DMS153 treated with DMSO at 0.1 percent for 48 hours (cell line): ENCODE data around the gene TMPRSS2.

Experiments
- DNase-seq: peaks from one replicate; lab custom pipeline; 2025; ENCODE audit not compliant: unreplicated experiment; lab: John Stamatoyannopoulos, UW

The TMPRSS2 gene

DNA sequence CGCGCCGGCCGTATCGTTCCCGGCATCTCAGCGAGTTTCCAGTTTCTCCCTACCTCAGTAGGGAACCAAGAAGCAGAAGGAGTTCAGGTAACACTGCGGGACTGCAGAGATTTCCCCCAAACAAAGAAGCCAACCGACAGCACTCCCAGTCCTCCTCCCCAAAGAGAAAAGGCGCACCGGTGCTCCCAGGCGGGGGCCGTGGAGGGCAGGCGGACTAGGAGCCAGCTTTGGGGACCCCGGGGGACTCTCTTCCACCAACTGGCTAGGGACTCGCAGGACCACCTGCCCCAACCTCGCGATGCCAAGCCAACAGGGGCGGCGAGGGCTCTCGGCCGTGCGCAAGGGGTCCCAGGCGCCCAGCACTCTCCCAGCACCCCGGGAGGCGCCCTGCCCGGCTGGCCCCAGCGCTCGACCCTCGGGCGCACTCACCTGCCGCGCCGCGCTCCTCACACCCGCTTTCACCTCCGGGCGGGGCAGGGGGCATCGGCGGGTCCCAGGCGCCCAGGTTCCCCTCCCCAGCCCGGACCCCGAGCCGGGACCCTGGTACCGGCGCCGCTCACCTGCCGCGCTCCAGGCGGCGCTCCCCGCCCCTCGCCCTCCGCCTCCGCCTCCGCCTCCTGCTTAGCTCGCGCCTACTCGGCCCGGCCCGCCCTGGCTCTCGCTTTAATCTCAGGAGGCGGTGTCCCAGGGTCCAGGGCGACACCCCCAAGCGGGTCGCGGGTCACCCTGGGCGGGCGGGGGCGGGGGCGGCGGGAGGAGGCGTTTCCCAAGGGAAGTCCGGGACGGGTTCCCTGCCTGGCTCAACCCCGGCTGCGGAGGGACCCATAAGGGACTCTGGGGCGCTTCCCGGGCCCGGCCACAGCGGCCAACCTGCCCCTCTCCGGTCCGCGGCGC, at the start of gene TMPRSS2:
TMPRSS2 (minus strand) TSS at position 638 of the 894 bp plus-strand sequence. CDS start 10,025 bp downstream, outside the sequence.
- DNase-seq = no peak

DNA sequence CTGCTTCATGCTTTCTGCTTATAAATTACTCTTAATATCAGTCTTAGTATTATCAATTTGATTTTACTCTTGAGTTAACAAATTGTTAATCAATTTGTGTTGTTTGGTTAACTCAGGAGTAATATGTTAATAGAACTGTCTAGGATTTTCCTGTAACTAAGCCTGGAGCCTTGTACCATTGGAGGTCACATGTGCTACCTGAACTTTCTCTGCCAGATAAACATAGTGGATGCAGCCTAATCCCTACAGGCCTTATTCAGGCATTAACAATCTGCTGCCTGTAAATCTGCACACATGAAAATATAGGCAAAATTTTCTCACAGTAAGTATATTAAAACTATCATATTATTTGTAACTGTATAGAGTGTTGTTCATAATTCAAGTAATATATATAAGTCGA, 47.1 kb upstream of the TMPRSS2 start:
- no peak for DNase-seq

DNA sequence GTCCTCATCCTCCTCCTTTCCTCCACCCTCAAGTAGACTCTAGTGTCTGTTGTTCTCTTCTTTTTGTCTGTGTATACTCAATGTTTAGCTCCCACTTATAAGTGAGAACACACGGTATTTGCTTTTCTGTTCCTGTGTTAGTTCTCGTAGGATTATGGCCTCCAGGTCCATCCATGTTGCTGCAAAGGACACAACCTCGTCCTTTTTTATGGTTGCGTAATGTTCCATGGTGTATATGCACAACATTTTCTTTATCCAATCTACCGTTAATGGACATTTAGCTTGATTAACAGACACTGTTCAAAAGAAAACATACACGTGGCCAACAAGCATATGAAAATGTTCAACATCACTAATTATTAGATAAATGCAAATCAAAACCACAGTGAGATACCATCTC, 44.3 kb upstream of the TMPRSS2 start:
- no peak for DNase-seq

DNA sequence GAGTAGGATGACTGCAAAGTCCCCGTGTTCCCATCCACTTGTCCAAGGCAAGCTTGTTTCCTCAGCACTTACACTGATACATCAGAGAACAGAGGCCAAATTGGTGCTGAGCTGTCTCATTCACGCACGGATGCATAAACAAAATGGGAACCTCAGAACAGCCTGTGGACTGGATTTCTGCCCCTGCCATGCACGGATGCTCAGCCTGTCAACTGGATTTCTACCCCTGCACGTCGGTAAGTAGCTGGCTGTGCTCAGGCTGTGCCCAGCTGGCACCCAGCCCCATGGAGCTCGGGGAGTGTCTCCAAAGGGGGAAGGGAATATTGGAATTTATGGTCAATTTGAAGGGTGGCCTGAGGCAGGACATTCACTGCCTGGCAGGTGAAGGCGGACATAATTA, 40.8 kb upstream of the TMPRSS2 start:
- DNase-seq = no peak

DNA sequence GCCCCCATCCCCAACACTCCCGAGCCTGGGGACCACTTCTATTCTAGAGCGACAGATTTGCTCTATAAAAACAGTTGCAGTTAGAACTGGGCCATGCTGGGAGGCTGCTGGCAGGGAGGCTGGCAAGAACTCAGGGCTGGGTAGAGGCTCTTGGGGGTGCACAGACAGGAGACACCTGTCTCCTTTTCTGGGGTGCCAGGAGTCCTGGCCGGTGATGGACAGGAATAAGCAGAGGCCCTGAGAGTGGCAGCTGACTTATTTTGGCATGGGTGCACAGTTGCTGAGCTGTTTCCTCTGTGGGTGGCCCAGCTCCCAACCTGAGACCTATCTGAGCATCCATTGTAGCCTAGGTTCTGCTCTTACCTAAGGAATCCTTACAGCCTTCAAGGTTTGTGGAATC, 39.2 kb upstream of the TMPRSS2 start:
- no peak for DNase-seq

DNA sequence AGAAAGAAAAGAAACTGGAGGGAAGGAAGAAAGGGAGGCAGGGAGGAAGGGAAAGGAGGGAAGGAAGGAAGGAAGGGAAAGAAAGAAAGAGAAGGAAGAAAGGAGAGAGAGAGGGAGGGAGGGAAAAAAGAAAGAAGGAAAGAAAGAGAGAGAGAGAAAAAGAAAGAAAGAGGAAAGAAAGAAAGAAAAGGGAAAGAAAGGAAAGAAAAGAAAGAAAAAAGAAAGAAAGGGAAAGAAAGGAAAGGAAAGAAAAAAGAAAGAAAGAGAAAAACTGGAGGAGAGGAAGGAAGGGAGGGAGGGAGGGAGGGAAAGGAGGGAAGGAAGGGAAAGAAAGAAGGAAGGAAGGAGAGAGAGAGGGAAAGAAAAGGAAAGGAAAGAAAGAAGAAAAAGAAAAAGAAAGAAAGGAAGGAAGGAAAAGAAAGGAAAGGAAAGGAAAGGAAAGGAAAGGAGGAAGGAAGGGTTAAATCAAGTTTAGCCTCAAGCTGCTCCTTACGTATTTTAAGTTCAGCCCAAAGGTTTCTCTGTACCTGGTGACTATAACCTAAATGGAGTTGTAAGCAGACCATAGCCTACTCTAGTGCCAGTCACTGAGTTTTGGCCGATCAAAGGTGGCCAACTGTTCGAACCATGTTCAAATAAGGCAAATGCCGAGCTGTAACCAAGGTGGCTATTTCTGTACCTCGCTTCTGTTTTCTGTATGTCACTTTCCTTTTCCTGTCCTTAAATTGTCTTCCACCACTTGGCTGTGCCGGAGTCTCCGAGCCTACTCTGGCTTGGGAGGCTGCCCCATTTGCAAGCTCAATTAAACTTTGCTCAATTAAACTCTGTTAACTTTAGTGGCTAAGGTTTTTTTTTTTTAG, 37.8 kb upstream of the TMPRSS2 start:
- no peak for DNase-seq

DNA sequence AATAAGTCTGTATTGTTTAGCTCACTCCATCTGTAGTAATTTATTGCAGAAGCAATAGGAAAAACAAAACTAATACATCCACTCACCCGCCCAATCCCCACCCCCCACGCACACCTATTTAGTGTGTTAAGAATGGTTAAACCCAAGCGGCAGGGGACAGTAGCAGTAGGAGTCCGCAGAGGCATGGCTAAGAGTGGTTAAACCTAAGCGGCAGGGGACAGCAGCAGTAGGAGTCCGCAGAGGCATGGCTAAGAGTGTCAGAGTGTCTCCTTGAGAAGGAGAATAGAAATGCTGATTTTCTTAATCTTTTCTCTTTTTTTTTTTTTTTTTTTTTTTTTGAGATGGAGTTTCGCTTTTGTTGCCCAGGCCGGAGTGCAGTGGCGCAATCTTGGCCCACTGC, 34.8 kb upstream of the TMPRSS2 start:
- no peak for DNase-seq

DNA sequence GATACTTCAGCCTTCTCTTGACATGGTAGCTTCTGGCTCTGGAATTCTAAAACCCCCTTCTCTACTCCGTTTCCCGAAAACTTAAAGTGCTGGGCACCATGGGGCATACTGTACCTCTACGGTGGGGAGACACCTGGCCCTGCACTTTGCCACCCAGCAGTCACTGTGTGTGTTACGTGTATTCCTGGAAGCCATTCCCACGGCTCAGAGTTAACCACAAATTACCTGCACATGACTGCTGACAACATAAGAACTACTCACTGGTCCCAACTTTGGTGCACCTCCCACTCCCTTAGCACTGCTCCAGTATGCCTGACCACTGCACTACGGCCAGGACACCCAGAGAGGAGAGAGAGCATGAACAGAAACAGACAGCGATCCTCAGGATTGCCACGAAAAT, 29.4 kb upstream of the TMPRSS2 start:
- DNase-seq = no peak

DNA sequence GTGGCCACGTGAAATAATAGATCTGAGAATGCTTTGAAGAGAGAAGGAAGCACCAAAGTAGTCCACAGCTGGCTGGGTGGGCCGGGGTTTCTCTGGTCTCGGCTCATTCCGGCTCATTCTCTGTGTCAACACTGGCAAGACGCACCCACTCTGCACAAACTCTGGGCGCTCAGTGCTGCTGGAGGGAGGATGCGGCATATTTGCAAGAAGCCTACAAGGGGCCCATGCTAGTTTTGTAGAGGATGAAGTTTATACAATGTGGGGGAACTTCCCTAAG, 28.8 kb upstream of the TMPRSS2 start:
- no peak for DNase-seq

DNA sequence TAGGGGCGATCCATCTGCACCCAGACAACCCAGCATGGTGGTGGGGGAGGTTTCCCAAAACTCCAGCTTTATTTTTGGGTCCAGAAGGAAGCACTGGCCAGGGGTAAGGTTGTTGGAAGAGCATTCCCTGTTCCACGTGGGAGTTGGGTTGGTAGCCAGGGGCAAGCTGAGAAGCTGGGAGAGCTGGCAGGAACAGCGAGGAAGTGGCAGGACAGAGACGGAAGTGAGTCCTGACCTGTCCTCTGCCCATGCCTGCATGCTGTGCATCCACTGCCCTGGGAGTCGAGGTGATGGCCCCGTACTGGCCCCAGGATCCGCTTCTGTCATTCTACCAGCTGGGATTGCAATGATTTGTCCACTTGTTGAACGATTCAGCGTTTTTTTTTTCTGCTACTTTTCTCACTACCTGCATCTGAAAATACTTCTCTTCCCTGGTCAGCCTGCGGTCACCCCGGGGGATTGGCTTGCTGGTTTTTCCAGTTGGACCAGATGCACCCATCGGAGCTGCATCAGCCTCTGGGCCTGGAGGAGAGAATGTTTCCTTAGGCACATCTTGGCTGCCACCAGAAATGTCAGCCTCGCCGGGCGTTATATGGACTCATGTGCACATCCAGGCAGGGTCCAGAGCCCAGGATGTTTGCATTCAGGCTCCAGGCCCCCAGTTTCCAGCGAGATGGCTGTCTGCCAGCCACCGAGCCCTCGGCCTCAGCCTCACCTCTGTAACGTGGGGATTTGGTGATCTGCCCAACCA, 28.3 kb upstream of the TMPRSS2 start:
- no peak for DNase-seq

DNA sequence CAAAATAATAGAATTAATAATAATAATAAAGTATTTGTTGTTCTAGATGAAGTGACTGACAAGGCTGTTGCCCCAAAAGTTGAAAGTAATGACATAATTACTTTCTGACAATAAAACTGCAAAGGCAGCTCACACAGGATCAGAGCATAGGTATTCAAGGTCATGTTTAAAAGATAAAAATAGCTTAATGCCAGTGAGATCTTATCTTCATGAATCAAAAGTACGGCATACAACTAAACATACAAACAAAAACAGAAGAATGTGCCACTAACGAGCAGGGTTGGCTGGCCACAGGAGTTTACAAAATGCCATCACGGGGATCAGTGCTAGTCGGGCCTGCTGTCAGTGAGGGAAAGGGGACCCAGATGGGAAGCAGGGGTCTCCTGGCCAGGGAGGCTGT, 22.4 kb upstream of the TMPRSS2 start:
- DNase-seq = no peak

DNA sequence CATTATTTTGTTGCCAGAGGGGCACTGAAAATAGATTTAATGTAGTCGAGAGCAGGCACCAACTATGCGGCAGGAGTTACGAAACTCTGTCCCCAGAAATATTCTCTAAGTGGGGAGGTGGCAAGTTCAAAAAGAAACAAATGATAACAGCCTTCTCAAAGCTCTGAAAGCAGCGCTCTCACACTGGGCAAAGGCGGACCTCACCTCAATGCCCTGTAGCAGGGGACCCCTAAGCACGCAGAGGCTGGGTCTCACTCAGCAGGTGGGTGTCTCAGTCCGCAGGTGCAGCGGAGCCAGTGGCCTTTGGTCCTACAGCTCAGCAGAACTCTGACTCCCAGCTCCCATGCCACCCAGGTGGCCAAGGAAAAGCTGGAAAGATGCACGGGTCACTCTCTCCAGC, 21.8 kb upstream of the TMPRSS2 start:
- no peak for DNase-seq

DNA sequence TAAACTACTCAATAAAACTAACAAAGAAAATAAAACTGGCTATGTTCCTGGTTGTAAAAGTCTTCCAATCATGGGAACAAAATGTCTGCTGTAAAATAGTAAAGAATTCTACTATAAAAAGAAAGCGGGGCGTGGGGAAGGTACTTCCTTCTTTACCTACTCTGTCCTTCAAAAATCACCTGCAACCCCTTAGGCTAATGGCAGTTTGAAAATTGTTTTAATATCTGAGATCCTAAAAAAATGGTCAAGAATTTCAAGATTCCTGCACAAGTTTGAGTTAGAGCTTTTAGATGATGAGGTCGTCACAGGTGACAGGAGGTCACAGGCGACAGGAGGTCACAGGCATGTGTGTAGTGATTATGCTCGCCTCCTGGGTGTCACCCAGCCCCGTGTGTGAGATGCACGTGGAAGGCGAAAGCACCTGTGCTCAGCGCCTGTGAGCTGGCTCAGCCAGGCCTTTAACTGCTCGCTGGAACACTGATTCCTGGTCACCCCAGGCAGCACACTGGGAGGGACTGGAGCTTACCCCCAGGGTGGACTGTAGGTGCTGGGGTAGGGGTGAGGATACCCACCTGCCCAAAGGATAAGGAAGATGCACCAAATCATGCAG, 18.6 kb upstream of the TMPRSS2 start:
- no peak for DNase-seq

DNA sequence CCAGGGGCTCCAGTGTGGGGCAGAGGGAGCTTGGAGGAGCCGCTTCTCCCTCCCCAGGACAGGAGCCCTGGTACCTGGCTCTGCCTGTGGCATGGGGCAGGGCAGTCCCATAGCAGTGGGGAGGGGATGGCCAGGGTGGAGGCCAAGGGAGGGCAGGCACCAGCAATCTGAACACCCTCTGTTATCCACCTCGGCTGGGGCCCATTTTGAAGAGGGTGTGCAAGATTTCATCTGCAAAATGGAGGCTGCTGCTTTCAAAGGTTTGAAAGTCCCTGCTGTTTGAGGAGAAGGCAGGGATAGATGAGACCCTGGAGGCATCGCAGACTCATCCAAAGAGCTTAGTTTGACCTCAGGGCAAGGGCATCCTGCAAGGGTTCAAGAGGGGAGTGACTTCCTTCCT, 15.2 kb upstream of the TMPRSS2 start:
- no peak for DNase-seq

DNA sequence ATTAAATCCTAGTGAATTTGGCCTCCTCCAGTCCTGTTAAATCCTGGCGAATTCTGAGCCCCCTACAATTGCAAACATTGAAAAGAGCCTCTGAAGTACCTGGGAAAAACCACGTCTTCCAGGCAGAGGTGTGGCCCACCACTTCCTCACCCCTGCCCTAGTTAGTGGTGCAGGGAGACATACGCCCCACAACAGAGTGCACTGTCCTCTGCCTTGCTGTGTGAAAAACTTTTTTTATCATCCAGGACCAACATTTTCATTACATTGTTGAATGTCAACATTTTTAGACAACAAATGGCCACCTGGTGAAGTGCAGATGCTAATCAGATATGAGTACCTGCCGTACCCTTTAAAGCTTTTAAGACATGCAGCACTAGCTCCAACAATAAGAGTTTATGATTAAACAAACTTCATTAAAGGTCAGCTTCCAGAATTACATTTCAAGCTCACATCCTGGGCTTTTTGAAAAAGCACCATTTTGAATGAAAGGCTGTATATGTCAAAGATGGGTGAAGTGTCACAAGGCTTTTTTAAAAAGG, 13.6 kb upstream of the TMPRSS2 start:
- no peak for DNase-seq

DNA sequence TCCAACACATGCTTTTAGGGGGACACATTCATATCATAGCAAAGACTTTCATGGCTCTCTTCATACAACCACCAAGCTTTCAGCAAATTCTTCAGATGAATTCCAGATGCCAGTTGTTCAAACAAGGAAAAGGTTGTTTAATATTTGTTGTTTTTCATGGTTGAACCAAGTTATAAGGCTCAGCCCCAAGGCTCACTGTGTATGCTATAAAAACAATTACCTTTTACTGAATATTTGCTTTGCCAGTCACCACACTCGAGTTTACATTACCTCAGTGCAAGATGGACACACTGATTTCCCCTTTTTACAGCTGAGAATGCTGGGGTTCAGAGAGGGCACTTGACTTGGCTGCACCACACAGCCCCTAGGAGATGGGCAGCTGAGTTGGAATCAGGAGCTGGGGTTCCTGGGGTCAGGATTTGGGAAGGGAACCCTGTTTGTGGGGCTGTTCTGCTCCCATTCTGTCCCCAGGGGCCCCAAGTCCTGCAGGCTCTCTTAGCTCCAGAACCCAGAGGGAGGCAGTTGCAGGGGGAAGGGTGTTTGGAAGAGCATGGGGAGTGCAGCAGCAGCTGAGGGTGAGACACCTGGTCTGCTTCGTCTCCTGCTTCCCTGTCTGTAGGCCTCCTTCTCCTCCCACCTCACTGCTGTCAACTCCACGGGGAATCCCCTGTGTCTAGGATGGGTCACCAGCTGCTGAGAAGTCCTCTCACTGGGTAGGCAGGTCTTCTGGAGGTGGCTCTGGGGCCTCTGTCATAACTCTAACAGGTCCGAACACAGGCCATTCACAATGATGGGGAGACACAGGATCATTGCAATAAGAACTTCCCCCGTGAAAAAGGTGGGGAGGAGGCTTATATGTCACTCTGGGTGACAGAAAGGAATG, 12.8 kb upstream of the TMPRSS2 start:
- DNase-seq = no peak

DNA sequence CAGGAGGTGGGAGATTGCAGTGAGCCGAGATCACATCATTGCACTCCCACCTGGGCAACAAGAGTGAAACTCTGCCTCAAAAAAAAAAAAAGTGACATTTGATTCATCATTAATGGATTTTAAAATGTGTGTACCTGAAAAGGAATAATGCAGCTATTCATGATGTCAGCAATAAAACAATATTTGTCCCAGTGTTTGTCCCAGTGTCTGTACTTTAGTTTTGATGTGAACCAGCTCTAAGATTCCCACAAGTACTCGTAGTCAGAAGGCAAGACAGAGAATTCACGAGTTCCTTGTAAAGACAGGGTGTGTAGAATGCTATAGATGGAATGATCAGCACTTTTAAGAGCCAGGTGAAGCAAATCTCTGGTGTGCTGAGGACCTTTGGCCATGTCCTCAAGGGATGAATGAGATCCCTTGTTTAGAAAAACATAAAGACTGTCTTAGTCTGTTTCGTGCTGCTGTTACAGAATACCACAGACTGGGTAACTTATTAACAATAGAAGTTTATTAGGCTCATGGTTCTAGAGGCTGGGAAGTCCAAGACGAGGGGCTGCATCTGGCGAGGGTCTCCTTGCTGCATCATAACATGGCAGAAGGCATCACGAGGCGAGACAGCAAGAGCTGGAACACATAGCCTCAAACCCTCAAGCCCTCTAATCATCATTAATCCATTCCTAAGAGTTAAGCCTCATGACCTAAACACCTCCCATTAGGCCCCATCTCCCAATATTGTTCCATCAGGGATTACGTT, 12.0 kb upstream of the TMPRSS2 start:
- no peak for DNase-seq

DNA sequence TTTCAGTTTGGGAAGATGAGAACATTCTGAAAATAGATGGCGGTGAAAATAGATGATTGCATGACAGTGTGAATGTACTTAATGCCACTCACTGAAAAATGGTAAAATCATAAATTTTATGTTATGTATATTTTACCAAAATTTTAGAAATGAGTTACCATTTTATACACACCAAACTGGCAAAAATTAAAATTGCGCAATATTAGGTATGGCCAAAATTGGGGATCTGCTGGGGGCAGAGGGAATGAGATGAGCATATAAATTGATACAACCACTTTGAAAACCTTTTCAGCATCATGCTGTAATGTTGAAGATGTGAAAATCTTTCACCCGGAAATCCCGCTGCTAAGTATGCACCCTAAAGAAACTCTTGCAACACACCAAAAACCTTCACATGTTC, 10.8 kb upstream of the TMPRSS2 start:
- no peak for DNase-seq

DNA sequence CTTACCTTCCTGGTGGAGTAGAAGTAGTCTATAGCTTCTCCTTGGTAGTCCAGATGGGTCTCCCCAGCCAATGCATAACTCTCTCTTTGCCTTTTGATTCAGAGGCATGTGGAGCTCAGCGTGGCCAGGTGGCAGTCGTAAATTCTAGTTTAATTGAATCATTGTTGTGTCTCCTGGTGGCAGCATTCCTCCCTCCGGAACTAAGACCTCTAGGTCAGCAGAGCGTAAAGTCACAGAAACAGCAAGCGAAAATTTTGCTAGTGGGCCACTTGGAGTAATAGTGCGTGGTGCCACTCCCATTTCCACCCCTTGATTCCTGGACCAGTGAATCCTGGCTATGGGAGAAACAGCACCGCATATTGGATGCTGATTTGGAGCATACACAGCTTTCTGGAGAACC, 3.9 kb upstream of the TMPRSS2 start:
- DNase-seq = no peak
